ENCODE data around the gene SUSD4. TPM values are rescaled to one million over a fixed set of nuclear protein-coding genes. Genes with fewer than 3 reads are reported as not detected.
A peak's percentile ranks its signal among the peaks of the same experiment; 100 is the strongest.

Gene SUSD4
- polyA plus RNA-seq, 4 donors, result 12.7 to 22.9 (median 20.2) TPM

- DNase-seq (ENCODE audit: low read depth in 4 of 4, low spot score in 2 of 4), result peak in 1 of 4 donors; percentile 18
These were observed 720 bp downstream of the SUSD4 start for GRCh38 chr1:223363057-223363855.

GRCh38 chr1:223358826-223359225 lies 5.2 kb downstream of the SUSD4 start:
- no peak for DNase-seq (ENCODE audit: low read depth in 4 of 4, low spot score in 2 of 4)

- DNase-seq (ENCODE audit: low read depth in 4 of 4, low spot score in 2 of 4), result no peak
These were observed 8.3 kb downstream of the SUSD4 start for GRCh38 chr1:223355699-223356098.

- no peak for DNase-seq (ENCODE audit: low read depth in 4 of 4, low spot score in 2 of 4)
These were observed 10.0 kb downstream of the SUSD4 start for GRCh38 chr1:223353939-223354338.

GRCh38 chr1:223352944-223353343 lies 11.0 kb downstream of the SUSD4 start:
- no peak for DNase-seq (ENCODE audit: low read depth in 4 of 4, low spot score in 2 of 4)

GRCh38 chr1:223350361-223350908 lies 13.5 kb downstream of the SUSD4 start:
- no peak for DNase-seq (ENCODE audit: low read depth in 4 of 4, low spot score in 2 of 4)

GRCh38 chr1:223349241-223349640 lies 14.7 kb downstream of the SUSD4 start:
- DNase-seq (ENCODE audit: low read depth in 4 of 4, low spot score in 2 of 4), result no peak

GRCh38 chr1:223348439-223348838 lies 15.5 kb downstream of the SUSD4 start:
- DNase-seq (ENCODE audit: low read depth in 4 of 4, low spot score in 2 of 4), result no peak

- no peak for DNase-seq (ENCODE audit: low read depth in 4 of 4, low spot score in 2 of 4)
These were observed 16.4 kb downstream of the SUSD4 start for GRCh38 chr1:223347583-223347982.

- no peak for DNase-seq (ENCODE audit: low read depth in 4 of 4, low spot score in 2 of 4)
These were observed 17.7 kb downstream of the SUSD4 start for GRCh38 chr1:223346311-223346710.

- no peak for DNase-seq (ENCODE audit: low read depth in 4 of 4, low spot score in 2 of 4)
These were observed 18.3 kb downstream of the SUSD4 start for GRCh38 chr1:223345720-223346119.

GRCh38 chr1:223344491-223344890 lies 19.5 kb downstream of the SUSD4 start:
- DNase-seq (ENCODE audit: low read depth in 4 of 4, low spot score in 2 of 4), result no peak

- DNase-seq (ENCODE audit: low read depth in 4 of 4, low spot score in 2 of 4), result no peak
These were observed 20.3 kb downstream of the SUSD4 start for GRCh38 chr1:223343692-223344091.

GRCh38 chr1:223341121-223341520 lies 22.9 kb downstream of the SUSD4 start:
- no peak for DNase-seq (ENCODE audit: low read depth in 4 of 4, low spot score in 2 of 4)

GRCh38 chr1:223340637-223341036 lies 23.3 kb downstream of the SUSD4 start:
- DNase-seq (ENCODE audit: low read depth in 4 of 4, low spot score in 2 of 4), result no peak

GRCh38 chr1:223339861-223340260 lies 24.1 kb downstream of the SUSD4 start:
- DNase-seq (ENCODE audit: low read depth in 4 of 4, low spot score in 2 of 4), result no peak

- no peak for DNase-seq (ENCODE audit: low read depth in 4 of 4, low spot score in 2 of 4)
These were observed 24.9 kb downstream of the SUSD4 start for GRCh38 chr1:223338811-223339746.

GRCh38 chr1:223337174-223337869 lies 26.7 kb downstream of the SUSD4 start:
- DNase-seq (ENCODE audit: low read depth in 4 of 4, low spot score in 2 of 4), result no peak

GRCh38 chr1:223334156-223334555 lies 29.8 kb downstream of the SUSD4 start:
- DNase-seq (ENCODE audit: low read depth in 4 of 4, low spot score in 2 of 4), result no peak

GRCh38 chr1:223332997-223333396 lies 31.0 kb downstream of the SUSD4 start:
- no peak for DNase-seq (ENCODE audit: low read depth in 4 of 4, low spot score in 2 of 4)

GRCh38 chr1:223331929-223332328 lies 32.0 kb downstream of the SUSD4 start:
- peak in 1 of 4 donors; percentile 10 for DNase-seq (ENCODE audit: low read depth in 4 of 4, low spot score in 2 of 4)

All from left renal cortex interstitium (tissue), 4 donors.